ENCODE results near the gene FBLIM1. TPM values are rescaled to one million over a fixed set of nuclear protein-coding genes. Genes with fewer than 3 reads are reported as not detected.

FBLIM1 gene
- total and polyA plus RNA-seq, 8 donors, result 17.5 to 128 (median 69.0) TPM

GRCh38 chr1:15796086-15796462, 37.5 kb downstream of the FBLIM1 start:
- Histone ChIP-seq H3K9me3 (no peaks in the 10 kb centered on the region), H3K4me1 (peaks cover 32 to 70% (median 42%) of the 10 kb centered on the region in 4 donors), H3K4me3 (no peak overlapping the region), H3K27me3 (no peaks in the 10 kb centered on the region), H3K27ac (peak overlapping the region in 3 of 5 donors; percentile 56 to 66 (median 62)), H3K36me3 (no peaks in the 10 kb centered on the region)
- 92 to 97% (median 94%) methylated on average over 2 of the region's 2 CpGs for WGBS, 5 donors
- no peak for TF ChIP-seq CTCF (IDR thresholded peaks at IDR 0.05)
- DNase-seq, result no peak
- intact Hi-C loops (cut with DNase I; ENCODE audit: low total_unique reads), result no loop called here

- intact Hi-C loops (cut with DNase I; ENCODE audit: low total_unique reads), result no loop called here
- DNase-seq, result peak in 1 of 2 donors; percentile 46
- Histone ChIP-seq H3K4me3 (no peak overlapping the region), H3K36me3 (no peaks in the 10 kb centered on the region), H3K4me1 (peaks cover 34 to 78% (median 40%) of the 10 kb centered on the region in 4 donors), H3K27ac (peak overlapping the region in 3 of 5 donors; percentile 62 to 76 (median 66)), H3K9me3 (no peaks in the 10 kb centered on the region), H3K27me3 (no peaks in the 10 kb centered on the region)
- no peak for TF ChIP-seq EP300 (IDR thresholded peaks at IDR 0.05)
- TF ChIP-seq POLR2AphosphoS5 (IDR thresholded peaks at IDR 0.05), result no peak
- TF ChIP-seq POLR2A (IDR thresholded peaks at IDR 0.05), result no peak
- no peak for TF ChIP-seq CTCF (IDR thresholded peaks at IDR 0.05)
- WGBS, 5 donors, result 46 to 64% (median 54%) methylated on average over 14 of the region's 14 CpGs
Measured at GRCh38 chr1:15797614-15798390, 39.2 kb downstream of the FBLIM1 start.

GRCh38 chr1:15799004-15799867, 40.6 kb downstream of the FBLIM1 start:
- TF ChIP-seq EP300 (IDR thresholded peaks at IDR 0.05) (peak; percentile 81), POLR2AphosphoS5 (IDR thresholded peaks at IDR 0.05) (peak; percentile 39 to 85 (median 44)), CTCF (IDR thresholded peaks at IDR 0.05) (no peak)
- H3K4me3 ChIP-seq, result no peak overlapping the region

GRCh38 chr1:15799928-15800835, 41.6 kb downstream of the FBLIM1 start:
- Histone ChIP-seq H3K36me3 (no peaks in the 10 kb centered on the region), H3K4me3 (peak overlapping the region in 1 of 4 donors; percentile 0), H3K27ac (peak overlapping the region; percentile 35 to 76 (median 74)), H3K4me1 (peaks cover 34 to 70% (median 40%) of the 10 kb centered on the region in 4 donors), H3K9me3 (no peaks in the 10 kb centered on the region), H3K27me3 (no peaks in the 10 kb centered on the region)
- TF ChIP-seq CTCF (IDR thresholded peaks at IDR 0.05) (no peak), POLR2AphosphoS5 (IDR thresholded peaks at IDR 0.05) (peak in 2 of 3 donors; percentile 48 to 73), POLR2A (IDR thresholded peaks at IDR 0.05) (no peak), EP300 (IDR thresholded peaks at IDR 0.05) (no peak)
- peak; percentile 82 to 91 for DNase-seq
- WGBS, 5 donors, result 24 to 32% (median 30%) methylated on average over 22 of the region's 22 CpGs
- intact Hi-C loops (cut with DNase I; ENCODE audit: low total_unique reads), result no loop called here

More at GRCh38 chr1:15799004-15799867, 40.6 kb downstream of the FBLIM1 start:
- Histone ChIP-seq H3K36me3 (no peaks in the 10 kb centered on the region), H3K4me1 (peaks cover 34 to 72% (median 40%) of the 10 kb centered on the region in 4 donors), H3K9me3 (no peaks in the 10 kb centered on the region), H3K27ac (peak overlapping the region; percentile 35 to 76 (median 74)), H3K27me3 (no peaks in the 10 kb centered on the region)
- DNase-seq, result peak; percentile 55 to 75
- 24 to 35% (median 28%) methylated on average over 9 of the region's 9 CpGs for WGBS, 5 donors
- intact Hi-C loops (cut with DNase I; ENCODE audit: low total_unique reads), result no loop called here

Data from stomach (tissue), 9 donors.